ENCODE measurements around the gene CD79A. TPM values are rescaled to one million over a fixed set of nuclear protein-coding genes. Genes with fewer than 3 reads are reported as not detected.
"Not testable (repeated sequence)": the region's sequence is repeated elsewhere in the genome, so short reads cannot be mapped to it uniquely, and the experiment has no call there.

Gene CD79A
- polyA plus RNA-seq, 2 donors: 0.31 to 0.57 TPM

DNA sequence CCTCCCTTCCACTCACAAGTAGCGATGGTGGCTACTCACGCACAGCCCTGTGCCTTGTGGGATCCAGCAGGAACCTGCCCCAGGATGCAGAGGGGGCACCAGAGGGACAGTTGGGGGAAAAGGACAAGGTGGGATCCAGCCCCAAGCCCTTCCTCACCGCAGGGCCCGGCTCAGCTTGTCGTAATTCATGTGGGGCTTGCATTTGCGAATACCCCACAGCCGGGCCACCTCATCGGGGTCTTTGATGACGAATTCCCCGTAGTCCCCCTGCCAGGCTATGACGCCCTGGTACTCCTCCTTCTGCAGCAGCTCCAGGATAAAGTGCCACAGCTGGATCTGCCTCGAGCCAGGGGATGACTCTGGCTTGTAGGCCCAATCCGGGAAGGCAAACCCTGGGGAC lies 32.6 kb downstream of the CD79A start:
- no peak overlapping the region for H3K27ac ChIP-seq (ENCODE audit: low read depth in 2 of 2, low read length in 1 of 2)
- no peaks in the 10 kb centered on the region for H3K4me1 ChIP-seq (ENCODE audit: control insufficient read depth in 2 of 2, insufficient read depth in 2 of 2, low read length in 1 of 2)
- H3K9me3 ChIP-seq (ENCODE audit: control insufficient read depth in 2 of 2, insufficient read depth in 1 of 2, low read depth in 1 of 2, low read length in 1 of 2): no peaks in the 10 kb centered on the region
- no peak overlapping the region for H3K4me3 ChIP-seq (ENCODE audit: low read depth in 1 of 2, low read length in 2 of 2)
- peaks cover 0 to 9% of the 10 kb centered on the region in 2 donors for H3K27me3 ChIP-seq (ENCODE audit: control insufficient read depth in 1 of 2, insufficient read depth in 2 of 2, low read length in 2 of 2)
- 52 to 64% methylated on average over 12 to 13 of the region's 13 CpGs for WGBS, 2 donors
- peaks cover 7 to 20% of the 10 kb centered on the region in 2 donors for H3K36me3 ChIP-seq (ENCODE audit: control insufficient read depth in 2 of 2, insufficient read depth in 2 of 2, low read length in 1 of 2)

DNA sequence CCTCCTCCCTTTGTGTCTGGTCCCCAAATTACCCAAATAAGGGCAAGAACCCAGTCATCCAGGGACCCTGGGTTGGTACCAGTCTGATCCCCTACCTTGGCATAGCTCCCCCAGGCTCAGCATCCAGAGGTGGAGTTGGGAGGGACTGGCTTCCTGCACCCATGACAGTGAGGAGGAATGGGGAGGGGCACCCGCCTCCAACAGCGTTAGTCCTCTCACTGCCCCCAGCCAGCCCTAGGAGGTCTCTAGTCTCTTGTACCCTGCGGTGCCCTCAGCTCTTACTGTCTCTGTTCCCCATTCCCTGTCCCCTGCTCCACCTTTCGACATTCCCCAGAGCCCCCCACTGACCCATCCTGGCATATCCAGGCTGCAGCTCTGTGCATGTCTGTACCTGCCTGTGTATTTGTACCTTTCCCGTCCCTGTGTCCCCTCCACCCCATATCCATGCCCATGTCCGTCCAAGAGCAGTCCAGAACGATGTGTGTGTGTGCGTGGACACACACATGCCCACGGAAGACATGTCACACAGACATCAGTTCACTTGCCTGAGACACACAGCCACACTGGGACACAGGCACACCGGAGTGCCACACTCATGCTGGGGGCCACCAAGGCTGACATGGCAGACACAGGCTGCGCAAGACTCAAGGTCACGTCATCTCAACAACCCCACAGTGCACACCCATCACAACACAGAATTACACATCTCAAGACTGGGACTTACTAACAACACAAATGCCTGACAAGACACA lies 33.3 kb downstream of the CD79A start:
- Histone ChIP-seq H3K4me1 (ENCODE audit: control insufficient read depth in 2 of 2, insufficient read depth in 2 of 2, low read length in 1 of 2) (no peaks in the 10 kb centered on the region), H3K4me3 (ENCODE audit: low read depth in 1 of 2, low read length in 2 of 2) (no peak overlapping the region), H3K36me3 (ENCODE audit: control insufficient read depth in 2 of 2, insufficient read depth in 2 of 2, low read length in 1 of 2) (peaks cover 5 to 13% of the 10 kb centered on the region in 2 donors), H3K27ac (ENCODE audit: low read depth in 2 of 2, low read length in 1 of 2) (no peak overlapping the region), H3K9me3 (ENCODE audit: control insufficient read depth in 2 of 2, insufficient read depth in 1 of 2, low read depth in 1 of 2, low read length in 1 of 2) (no peaks in the 10 kb centered on the region), H3K27me3 (ENCODE audit: control insufficient read depth in 1 of 2, insufficient read depth in 2 of 2, low read length in 2 of 2) (peaks cover 0 to 9% of the 10 kb centered on the region in 2 donors)
- WGBS, 2 donors: 46 to 50% methylated on average over 10 to 12 of the region's 12 CpGs

DNA sequence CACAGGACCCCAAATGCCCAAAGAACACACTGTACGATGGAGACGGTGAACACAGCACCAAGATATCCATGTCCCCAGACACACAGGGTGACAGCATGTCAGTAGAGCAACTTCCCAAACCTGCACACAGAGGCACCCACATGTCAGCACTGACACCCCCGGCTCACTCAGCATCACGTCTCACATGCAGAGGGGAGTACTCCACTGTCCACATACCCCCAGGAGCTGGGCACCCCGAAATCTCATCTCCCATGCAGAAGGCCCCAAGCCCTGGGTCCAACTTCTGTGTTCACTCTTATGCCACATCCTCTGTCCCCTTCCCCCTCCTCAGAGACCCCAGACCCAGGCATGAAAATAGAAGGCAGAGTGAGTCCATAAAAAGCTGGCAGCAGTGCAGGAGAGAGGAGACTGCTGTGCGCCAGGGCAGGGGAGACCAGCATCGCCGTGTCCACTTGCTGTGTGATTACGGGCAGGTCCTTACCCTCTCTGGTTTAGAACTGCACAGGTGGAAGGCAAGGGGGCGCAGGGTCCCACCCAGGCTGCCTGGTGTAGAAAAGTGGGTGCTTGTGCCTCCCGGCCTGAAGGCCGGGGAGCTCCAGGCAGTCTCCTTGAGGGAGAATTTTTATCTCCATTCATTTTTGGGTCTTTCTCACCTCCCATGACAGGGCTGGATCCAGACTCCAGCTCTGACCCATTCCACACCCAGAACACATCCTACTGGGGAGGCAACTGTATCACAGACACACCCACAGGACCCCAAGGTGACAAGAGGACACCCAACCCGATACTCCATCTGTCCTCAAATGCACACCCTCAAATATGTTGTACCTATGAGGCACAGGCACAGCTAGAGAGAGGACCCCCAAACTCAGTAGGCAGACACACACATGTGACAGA lies 34.2 kb downstream of the CD79A start:
- Histone ChIP-seq H3K27me3 (ENCODE audit: control insufficient read depth in 1 of 2, insufficient read depth in 2 of 2, low read length in 2 of 2) (peaks cover 0 to 14% of the 10 kb centered on the region in 2 donors), H3K36me3 (ENCODE audit: control insufficient read depth in 2 of 2, insufficient read depth in 2 of 2, low read length in 1 of 2) (peaks cover 0 to 5% of the 10 kb centered on the region in 2 donors), H3K4me1 (ENCODE audit: control insufficient read depth in 2 of 2, insufficient read depth in 2 of 2, low read length in 1 of 2) (peaks cover 4 to 5% of the 10 kb centered on the region in 2 donors), H3K9me3 (ENCODE audit: control insufficient read depth in 2 of 2, insufficient read depth in 1 of 2, low read depth in 1 of 2, low read length in 1 of 2) (peaks cover 0 to 3% of the 10 kb centered on the region in 2 donors), H3K4me3 (ENCODE audit: low read depth in 1 of 2, low read length in 2 of 2) (no peak overlapping the region), H3K27ac (ENCODE audit: low read depth in 2 of 2, low read length in 1 of 2) (no peak overlapping the region)
- 54 to 56% methylated on average over 13 of the region's 13 CpGs for WGBS, 2 donors

DNA sequence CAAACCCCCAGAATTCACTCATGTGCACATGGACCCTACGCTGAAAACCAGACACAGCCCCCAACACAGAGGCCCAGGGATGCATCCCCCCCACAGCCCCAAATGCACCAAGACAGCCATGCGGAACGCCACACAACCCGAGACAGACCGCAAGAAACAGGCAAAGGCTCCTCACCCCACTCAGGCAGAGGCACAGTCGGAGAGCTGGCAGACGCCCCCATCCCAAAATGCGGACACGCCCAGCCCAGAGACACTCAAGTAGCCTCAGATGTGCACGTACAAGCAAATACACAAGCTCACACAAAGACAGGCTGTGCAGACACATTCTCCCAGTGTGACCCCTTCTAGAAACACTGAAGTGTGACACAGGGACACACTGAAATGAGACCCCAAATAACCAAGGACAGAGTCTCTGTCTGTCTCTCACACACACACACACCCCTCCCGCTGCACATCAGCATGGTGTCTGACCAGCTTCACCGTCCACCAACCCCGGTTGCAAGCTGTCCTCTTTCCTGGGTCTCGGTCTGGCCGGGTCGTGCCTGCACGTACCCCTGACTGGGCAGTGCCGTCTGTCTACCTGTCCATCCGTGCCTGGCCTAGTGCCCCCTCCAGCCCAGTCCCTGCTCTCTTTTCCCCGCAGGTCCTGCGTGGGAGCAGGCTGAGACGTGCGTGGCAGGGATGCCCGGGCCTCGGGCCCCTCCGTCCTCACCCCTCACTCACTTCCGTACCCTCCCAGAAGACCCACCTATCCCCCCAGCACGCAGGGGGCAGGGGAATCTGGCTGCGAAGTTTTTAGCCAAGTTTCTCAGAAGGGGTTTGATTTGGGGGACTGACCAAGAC lies 35.0 kb downstream of the CD79A start:
- Histone ChIP-seq H3K4me3 (ENCODE audit: low read depth in 1 of 2, low read length in 2 of 2) (no peak overlapping the region), H3K27ac (ENCODE audit: low read depth in 2 of 2, low read length in 1 of 2) (no peak overlapping the region), H3K4me1 (ENCODE audit: control insufficient read depth in 2 of 2, insufficient read depth in 2 of 2, low read length in 1 of 2) (peaks cover 4 to 5% of the 10 kb centered on the region in 2 donors), H3K9me3 (ENCODE audit: control insufficient read depth in 2 of 2, insufficient read depth in 1 of 2, low read depth in 1 of 2, low read length in 1 of 2) (peaks cover 0 to 3% of the 10 kb centered on the region in 2 donors), H3K27me3 (ENCODE audit: control insufficient read depth in 1 of 2, insufficient read depth in 2 of 2, low read length in 2 of 2) (peaks cover 0 to 14% of the 10 kb centered on the region in 2 donors), H3K36me3 (ENCODE audit: control insufficient read depth in 2 of 2, insufficient read depth in 2 of 2, low read length in 1 of 2) (no peaks in the 10 kb centered on the region)
- WGBS, 2 donors: 10 to 12% methylated on average over 29 of the region's 29 CpGs

DNA sequence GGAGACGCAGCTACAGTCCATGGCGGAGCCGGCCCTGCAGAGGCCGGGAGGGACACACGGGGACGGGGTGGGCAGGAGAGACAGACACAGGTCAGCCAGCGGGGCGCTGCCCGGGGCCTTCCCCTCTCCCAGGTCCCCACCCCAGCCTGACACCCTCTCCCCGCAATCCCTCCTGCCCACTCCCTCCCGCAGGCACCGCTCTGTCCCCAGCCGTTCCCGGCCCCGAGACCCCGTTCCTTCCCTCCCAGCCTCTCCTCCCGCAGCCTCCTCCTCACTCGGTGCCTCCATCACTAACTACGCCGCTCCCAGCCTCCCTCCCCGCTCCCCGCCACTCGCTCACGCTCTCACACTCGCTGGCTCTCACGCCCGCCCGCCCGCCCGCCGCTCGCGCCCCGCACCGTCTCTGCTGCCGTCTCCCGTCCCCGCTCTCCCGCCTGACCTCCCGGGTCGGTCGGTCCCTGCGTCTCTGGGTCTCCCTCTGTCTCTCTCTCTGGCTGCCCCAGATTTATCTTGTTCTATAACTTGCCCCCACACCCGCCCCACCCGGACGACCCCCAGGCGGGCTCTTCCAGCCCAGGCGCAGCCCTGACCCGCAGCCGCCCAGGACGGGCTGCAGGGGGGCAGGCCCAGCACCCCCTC lies 35.9 kb downstream of the CD79A start:
- H3K4me1 ChIP-seq (ENCODE audit: control insufficient read depth in 2 of 2, insufficient read depth in 2 of 2, low read length in 1 of 2): peaks cover 4 to 5% of the 10 kb centered on the region in 2 donors
- peaks cover 0 to 14% of the 10 kb centered on the region in 2 donors for H3K27me3 ChIP-seq (ENCODE audit: control insufficient read depth in 1 of 2, insufficient read depth in 2 of 2, low read length in 2 of 2)
- no peaks in the 10 kb centered on the region for H3K36me3 ChIP-seq (ENCODE audit: control insufficient read depth in 2 of 2, insufficient read depth in 2 of 2, low read length in 1 of 2)
- WGBS, 2 donors: 3% methylated on average over 31 to 51 of the region's 51 CpGs
- H3K27ac ChIP-seq (ENCODE audit: low read depth in 2 of 2, low read length in 1 of 2): no peak overlapping the region
- peaks cover 0 to 3% of the 10 kb centered on the region in 2 donors for H3K9me3 ChIP-seq (ENCODE audit: control insufficient read depth in 2 of 2, insufficient read depth in 1 of 2, low read depth in 1 of 2, low read length in 1 of 2)
- H3K4me3 ChIP-seq (ENCODE audit: low read depth in 1 of 2, low read length in 2 of 2): no peak overlapping the region

DNA sequence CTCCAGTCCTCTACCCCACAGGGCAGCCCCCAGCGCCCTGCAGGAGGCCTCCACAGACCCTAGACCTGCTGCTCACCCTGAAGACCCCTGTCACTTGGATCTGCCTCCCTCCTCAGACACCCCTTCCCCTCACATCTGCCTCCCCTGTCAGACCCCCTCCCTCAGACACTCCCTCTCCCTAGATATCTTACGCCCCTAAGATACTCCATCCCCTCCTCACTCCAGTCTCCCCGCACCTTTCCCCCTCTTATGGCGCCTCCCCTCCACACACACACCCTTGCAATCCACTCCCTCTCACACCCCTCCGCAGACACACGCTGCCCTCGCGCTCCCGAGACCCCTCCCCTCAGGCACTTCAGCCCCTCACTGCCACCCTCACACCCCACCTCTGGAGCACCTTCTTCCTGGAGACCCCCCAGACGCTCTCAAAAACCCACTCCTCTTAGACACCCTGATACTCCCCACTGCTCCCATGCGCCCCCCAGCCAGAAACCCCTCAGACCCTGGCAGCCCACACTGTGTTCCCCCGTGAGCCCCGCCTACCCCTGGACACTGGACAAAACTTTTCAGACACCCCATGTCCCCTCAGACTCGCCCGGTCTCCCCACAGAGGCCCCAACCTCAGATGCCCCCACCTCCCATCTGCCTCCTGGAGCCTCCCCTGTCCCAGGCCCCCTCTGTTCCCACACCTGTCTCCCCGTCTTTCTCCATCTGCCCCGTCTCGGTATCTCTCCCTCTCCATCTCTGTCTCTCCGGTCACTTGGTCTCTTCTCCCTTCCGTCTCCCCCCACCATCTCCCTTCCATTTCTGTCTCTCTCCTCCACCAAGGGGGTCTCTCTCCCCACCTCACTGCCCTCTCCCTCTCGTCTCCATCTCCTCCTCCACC lies 36.7 kb downstream of the CD79A start:
- Histone ChIP-seq H3K9me3 (ENCODE audit: control insufficient read depth in 2 of 2, insufficient read depth in 1 of 2, low read depth in 1 of 2, low read length in 1 of 2) (peaks cover 0 to 4% of the 10 kb centered on the region in 2 donors), H3K27ac (ENCODE audit: low read depth in 2 of 2, low read length in 1 of 2) (no peak overlapping the region), H3K36me3 (ENCODE audit: control insufficient read depth in 2 of 2, insufficient read depth in 2 of 2, low read length in 1 of 2) (no peaks in the 10 kb centered on the region), H3K4me3 (ENCODE audit: low read depth in 1 of 2, low read length in 2 of 2) (no peak overlapping the region), H3K27me3 (ENCODE audit: control insufficient read depth in 1 of 2, insufficient read depth in 2 of 2, low read length in 2 of 2) (peaks cover 0 to 14% of the 10 kb centered on the region in 2 donors), H3K4me1 (ENCODE audit: control insufficient read depth in 2 of 2, insufficient read depth in 2 of 2, low read length in 1 of 2) (peaks cover 4 to 5% of the 10 kb centered on the region in 2 donors)
- 7 to 10% methylated on average over 20 to 21 of the region's 21 CpGs for WGBS, 2 donors

DNA sequence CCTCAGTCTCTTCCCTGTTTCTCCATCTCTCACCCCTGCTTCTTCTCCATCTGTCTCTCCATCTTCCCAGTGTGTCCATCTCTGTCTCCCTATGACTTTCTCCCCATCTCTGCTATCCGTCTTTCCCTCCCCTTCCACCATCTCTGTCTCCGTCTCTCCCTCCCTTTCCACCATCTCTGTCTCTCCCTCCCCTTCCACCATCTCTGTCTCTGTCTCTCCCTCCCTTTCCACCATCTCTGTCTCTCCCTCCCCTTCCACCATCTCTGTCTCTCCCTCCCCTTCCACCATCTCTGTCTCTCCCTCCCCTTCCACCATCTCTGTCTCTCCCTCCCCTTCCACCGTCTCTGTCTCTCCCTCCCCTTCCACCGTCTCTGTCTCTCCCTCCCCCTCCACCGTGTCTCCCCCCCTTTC lies 37.4 kb downstream of the CD79A start:
- 9 to 14% methylated on average over 4 to 5 of the region's 5 CpGs for WGBS, 2 donors
- not testable (repeated sequence) for H3K4me3 ChIP-seq (ENCODE audit: low read depth in 1 of 2, low read length in 2 of 2); H3K36me3 ChIP-seq (ENCODE audit: control insufficient read depth in 2 of 2, insufficient read depth in 2 of 2, low read length in 1 of 2); H3K9me3 ChIP-seq (ENCODE audit: control insufficient read depth in 2 of 2, insufficient read depth in 1 of 2, low read depth in 1 of 2, low read length in 1 of 2); H3K4me1 ChIP-seq (ENCODE audit: control insufficient read depth in 2 of 2, insufficient read depth in 2 of 2, low read length in 1 of 2); H3K27ac ChIP-seq (ENCODE audit: low read depth in 2 of 2, low read length in 1 of 2)
- H3K27me3 ChIP-seq (ENCODE audit: control insufficient read depth in 1 of 2, insufficient read depth in 2 of 2, low read length in 2 of 2): peaks cover 0 to 14% of the 10 kb centered on the region in 2 donors

DNA sequence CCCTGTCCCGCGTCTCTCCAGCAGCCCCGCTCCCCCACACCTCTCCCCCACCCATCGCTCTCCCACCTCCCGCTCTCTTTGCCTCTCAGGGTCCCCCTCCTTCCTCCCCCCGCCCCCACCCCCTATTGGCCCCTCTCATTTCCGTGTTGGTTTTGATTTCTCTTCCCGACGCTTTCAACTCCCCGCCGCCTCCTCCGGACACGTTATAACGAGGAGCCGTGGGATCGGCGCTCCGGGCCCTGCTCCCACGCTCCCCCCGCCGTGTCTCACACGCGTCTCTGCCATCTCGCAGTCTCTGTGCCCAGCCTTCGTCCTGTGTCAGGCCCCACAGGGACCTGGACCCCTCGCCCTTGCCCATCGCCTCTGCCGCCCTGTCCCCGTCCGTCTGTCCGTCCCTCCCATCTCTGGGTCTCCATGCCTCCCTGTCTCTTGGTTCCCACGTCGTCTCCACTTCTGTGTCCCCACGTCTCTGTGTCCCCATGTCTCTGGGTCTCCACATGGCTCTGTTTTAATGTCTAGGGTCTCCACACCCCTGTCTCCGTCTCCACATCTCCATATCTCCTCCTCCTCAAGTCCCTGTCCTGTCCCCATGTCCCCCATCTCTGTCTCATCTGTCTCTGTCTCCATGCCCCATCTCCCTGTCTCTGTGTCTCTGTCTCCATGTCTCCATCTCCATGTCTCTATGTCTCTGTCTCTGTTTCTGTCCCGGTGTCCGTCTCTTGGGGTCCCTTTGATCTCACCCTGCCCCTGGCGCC lies 38.1 kb downstream of the CD79A start:
- no peak overlapping the region for H3K4me3 ChIP-seq (ENCODE audit: low read depth in 1 of 2, low read length in 2 of 2)
- no peak overlapping the region for H3K27ac ChIP-seq (ENCODE audit: low read depth in 2 of 2, low read length in 1 of 2)
- H3K27me3 ChIP-seq (ENCODE audit: control insufficient read depth in 1 of 2, insufficient read depth in 2 of 2, low read length in 2 of 2): peaks cover 0 to 14% of the 10 kb centered on the region in 2 donors
- H3K9me3 ChIP-seq (ENCODE audit: control insufficient read depth in 2 of 2, insufficient read depth in 1 of 2, low read depth in 1 of 2, low read length in 1 of 2): peaks cover 0 to 12% of the 10 kb centered on the region in 2 donors
- WGBS, 2 donors: 4 to 6% methylated on average over 32 to 38 of the region's 38 CpGs
- H3K4me1 ChIP-seq (ENCODE audit: control insufficient read depth in 2 of 2, insufficient read depth in 2 of 2, low read length in 1 of 2): peaks cover 4 to 5% of the 10 kb centered on the region in 2 donors
- no peaks in the 10 kb centered on the region for H3K36me3 ChIP-seq (ENCODE audit: control insufficient read depth in 2 of 2, insufficient read depth in 2 of 2, low read length in 1 of 2)
